ENCODE results near the gene EEF2KMT.

DNA sequence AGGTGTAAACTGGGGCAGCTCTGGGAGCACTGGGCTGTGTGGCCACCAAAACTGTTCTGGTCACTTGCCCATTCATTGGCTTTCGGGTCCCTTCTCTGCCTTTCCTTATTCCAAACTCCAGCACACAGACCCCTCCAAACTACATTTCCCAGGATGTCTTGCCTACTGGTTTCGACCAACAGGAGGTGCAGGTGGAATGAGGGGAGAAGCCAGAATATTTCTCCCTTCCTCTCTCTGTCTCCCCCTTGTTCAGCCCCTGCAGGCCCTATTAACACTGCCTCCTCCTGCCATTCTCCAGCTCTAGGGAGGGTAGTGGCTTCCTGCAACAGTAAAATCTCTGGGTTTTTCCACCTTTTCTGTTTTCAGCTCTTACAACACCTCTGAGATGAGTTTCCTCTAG is 50.7 kb downstream of the EEF2KMT start:
- no peak for TF ChIP-seq EP300 (IDR thresholded peaks at IDR 0.05; ENCODE audit: borderline replicate concordance in 1 of 2, low read depth in 1 of 2, low read length in 1 of 2)
- TF ChIP-seq, protein P1, sequence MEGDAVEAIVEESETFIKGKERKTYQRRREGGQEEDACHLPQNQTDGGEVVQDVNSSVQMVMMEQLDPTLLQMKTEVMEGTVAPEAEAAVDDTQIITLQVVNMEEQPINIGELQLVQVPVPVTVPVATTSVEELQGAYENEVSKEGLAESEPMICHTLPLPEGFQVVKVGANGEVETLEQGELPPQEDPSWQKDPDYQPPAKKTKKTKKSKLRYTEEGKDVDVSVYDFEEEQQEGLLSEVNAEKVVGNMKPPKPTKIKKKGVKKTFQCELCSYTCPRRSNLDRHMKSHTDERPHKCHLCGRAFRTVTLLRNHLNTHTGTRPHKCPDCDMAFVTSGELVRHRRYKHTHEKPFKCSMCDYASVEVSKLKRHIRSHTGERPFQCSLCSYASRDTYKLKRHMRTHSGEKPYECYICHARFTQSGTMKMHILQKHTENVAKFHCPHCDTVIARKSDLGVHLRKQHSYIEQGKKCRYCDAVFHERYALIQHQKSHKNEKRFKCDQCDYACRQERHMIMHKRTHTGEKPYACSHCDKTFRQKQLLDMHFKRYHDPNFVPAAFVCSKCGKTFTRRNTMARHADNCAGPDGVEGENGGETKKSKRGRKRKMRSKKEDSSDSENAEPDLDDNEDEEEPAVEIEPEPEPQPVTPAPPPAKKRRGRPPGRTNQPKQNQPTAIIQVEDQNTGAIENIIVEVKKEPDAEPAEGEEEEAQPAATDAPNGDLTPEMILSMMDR (IDR thresholded peaks at IDR 0.05) = no peak
- TF ChIP-seq, protein P2, sequence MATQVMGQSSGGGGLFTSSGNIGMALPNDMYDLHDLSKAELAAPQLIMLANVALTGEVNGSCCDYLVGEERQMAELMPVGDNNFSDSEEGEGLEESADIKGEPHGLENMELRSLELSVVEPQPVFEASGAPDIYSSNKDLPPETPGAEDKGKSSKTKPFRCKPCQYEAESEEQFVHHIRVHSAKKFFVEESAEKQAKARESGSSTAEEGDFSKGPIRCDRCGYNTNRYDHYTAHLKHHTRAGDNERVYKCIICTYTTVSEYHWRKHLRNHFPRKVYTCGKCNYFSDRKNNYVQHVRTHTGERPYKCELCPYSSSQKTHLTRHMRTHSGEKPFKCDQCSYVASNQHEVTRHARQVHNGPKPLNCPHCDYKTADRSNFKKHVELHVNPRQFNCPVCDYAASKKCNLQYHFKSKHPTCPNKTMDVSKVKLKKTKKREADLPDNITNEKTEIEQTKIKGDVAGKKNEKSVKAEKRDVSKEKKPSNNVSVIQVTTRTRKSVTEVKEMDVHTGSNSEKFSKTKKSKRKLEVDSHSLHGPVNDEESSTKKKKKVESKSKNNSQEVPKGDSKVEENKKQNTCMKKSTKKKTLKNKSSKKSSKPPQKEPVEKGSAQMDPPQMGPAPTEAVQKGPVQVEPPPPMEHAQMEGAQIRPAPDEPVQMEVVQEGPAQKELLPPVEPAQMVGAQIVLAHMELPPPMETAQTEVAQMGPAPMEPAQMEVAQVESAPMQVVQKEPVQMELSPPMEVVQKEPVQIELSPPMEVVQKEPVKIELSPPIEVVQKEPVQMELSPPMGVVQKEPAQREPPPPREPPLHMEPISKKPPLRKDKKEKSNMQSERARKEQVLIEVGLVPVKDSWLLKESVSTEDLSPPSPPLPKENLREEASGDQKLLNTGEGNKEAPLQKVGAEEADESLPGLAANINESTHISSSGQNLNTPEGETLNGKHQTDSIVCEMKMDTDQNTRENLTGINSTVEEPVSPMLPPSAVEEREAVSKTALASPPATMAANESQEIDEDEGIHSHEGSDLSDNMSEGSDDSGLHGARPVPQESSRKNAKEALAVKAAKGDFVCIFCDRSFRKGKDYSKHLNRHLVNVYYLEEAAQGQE (IDR thresholded peaks at IDR 0.05; ENCODE audit: low read depth, low read length) = no peak
- no peak for TF ChIP-seq POLR2AphosphoS5 (IDR thresholded peaks at IDR 0.05; ENCODE audit: low read depth, low read length)
- TF ChIP-seq GABPA (IDR thresholded peaks at IDR 0.05; ENCODE audit: low read depth) = no peak
- TF ChIP-seq, protein P3, sequence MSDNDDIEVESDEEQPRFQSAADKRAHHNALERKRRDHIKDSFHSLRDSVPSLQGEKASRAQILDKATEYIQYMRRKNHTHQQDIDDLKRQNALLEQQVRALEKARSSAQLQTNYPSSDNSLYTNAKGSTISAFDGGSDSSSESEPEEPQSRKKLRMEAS (IDR thresholded peaks at IDR 0.05; ENCODE audit: low read depth) = no peak
- TF ChIP-seq SMC3 (IDR thresholded peaks at IDR 0.05; ENCODE audit: low read depth, low read length) = no peak
- no peak for TF ChIP-seq RCOR1 (IDR thresholded peaks at IDR 0.05; ENCODE audit: low read length)
- TF ChIP-seq CHD2 (IDR thresholded peaks at IDR 0.05; ENCODE audit: low read length, partially characterized antibody) = no peak
- TF ChIP-seq NFIC (IDR thresholded peaks at IDR 0.05; ENCODE audit: borderline replicate concordance) = no peak
- TF ChIP-seq, protein P4, sequence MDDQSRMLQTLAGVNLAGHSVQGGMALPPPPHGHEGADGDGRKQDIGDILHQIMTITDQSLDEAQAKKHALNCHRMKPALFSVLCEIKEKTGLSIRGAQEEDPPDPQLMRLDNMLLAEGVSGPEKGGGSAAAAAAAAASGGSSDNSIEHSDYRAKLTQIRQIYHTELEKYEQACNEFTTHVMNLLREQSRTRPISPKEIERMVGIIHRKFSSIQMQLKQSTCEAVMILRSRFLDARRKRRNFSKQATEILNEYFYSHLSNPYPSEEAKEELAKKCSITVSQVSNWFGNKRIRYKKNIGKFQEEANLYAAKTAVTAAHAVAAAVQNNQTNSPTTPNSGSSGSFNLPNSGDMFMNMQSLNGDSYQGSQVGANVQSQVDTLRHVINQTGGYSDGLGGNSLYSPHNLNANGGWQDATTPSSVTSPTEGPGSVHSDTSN (IDR thresholded peaks at IDR 0.05) = no peak
- no peak for TF ChIP-seq TAF1 (IDR thresholded peaks at IDR 0.05; ENCODE audit: borderline replicate concordance, low read depth, low read length)
- TF ChIP-seq RAD21 (IDR thresholded peaks at IDR 0.05; ENCODE audit: low read length) = no peak
- no peak for TF ChIP-seq YY1 (IDR thresholded peaks at IDR 0.05; ENCODE audit: low read depth)
